Caco-2 (cell line): ENCODE measurements around the gene FADS6. TPM values are rescaled to one million over a fixed set of nuclear protein-coding genes. Genes with fewer than 3 reads are reported as not detected.

Experiments
- Bru-seq: library from RNA; stranded (reverse); fragments of 400-500 nt; gene quantifications from one replicate; lab custom pipeline; 2021; lab: Mats Ljungman, UMichigan
- BruChase-seq, 2 experiments: library from RNA; stranded (reverse); fragments of 400-500 nt; gene quantifications; one replicate each; lab custom pipeline; 2021; lab: Mats Ljungman, UMichigan
- BruUV-seq: library from RNA; stranded (reverse); fragments of 400-500 nt; replicated peaks from 2 replicates; lab custom pipeline; 2021; lab: Mats Ljungman, UMichigan
- CTCF ChIA-PET: fragments of 300-600 bp; sonication (Branson Sonifier 250); formaldehyde crosslinking; loops from one replicate; lab custom pipeline; 2022; ENCODE audit warnings: antibody characterized with exemption; lab: Charles Lee
- POLR2A ChIA-PET: fragments of 300-600 bp; sonication (Branson Sonifier 250); formaldehyde crosslinking; loops from one replicate; lab custom pipeline; 2022; ENCODE audit warnings: antibody characterized with exemption; lab: Charles Lee
- DNase-seq, 2 experiments: peaks; one replicate each; pipeline versions ENCODE4 v3.0.0 to v3.0.0-alpha.2; 2020 to 2022
- H3K27me3 ChIP-seq: replicated peaks from 2 replicates; pipeline ENCODE4 v1.6.0; 2011; ENCODE audit warnings: low read length; ENCODE audit not compliant: control insufficient read depth, insufficient read depth
- H3K36me3 ChIP-seq: 2 replicates; pipeline ENCODE4 v1.5.1; 2011; ENCODE audit warnings: low read length; ENCODE audit not compliant: control insufficient read depth, insufficient read depth
- H3K4me1 ChIP-seq: fragments of 250-450 bp; sonication (Bioruptor Pico); 2 replicates; pipeline ENCODE4 v1.5.1; 2020; ENCODE audit warnings: mild to moderate bottlenecking
- H3K4me3 ChIP-seq: 2 replicates; pipeline ENCODE4 v1.5.1; 2011; ENCODE audit warnings: low read depth, mild to moderate bottlenecking, control low read depth, low read length
- H3K9me3 ChIP-seq: fragments of 250-450 bp; sonication (Bioruptor Pico); 2 replicates; pipeline ENCODE4 v1.5.1; 2020; ENCODE audit warnings: mild to moderate bottlenecking, moderate library complexity
- H3K27ac Mint-ChIP-seq: one replicate; pipeline ENCODE4 v1.8.0; 2022; ENCODE audit warnings: mixed read lengths; ENCODE audit not compliant: unreplicated experiment
- H3K27me3 Mint-ChIP-seq: one replicate; pipeline ENCODE4 v1.8.0; 2022; ENCODE audit warnings: mixed read lengths; ENCODE audit not compliant: insufficient read depth, unreplicated experiment
- H3K36me3 Mint-ChIP-seq: one replicate; pipeline ENCODE4 v1.8.0; 2022; ENCODE audit warnings: mild to moderate bottlenecking, mixed read lengths; ENCODE audit not compliant: insufficient read depth, unreplicated experiment
- H3K4me1 Mint-ChIP-seq: one replicate; pipeline ENCODE4 v1.8.0; 2022; ENCODE audit warnings: low read depth, mixed read lengths; ENCODE audit not compliant: unreplicated experiment
- H3K4me3 Mint-ChIP-seq: one replicate; pipeline ENCODE4 v1.8.0; 2022; ENCODE audit warnings: mild to moderate bottlenecking, moderate library complexity, mixed read lengths; ENCODE audit not compliant: unreplicated experiment
- H3K9me3 Mint-ChIP-seq: one replicate; pipeline ENCODE4 v1.8.0; 2022; ENCODE audit warnings: mixed read lengths; ENCODE audit not compliant: unreplicated experiment
- intact Hi-C: fragments of 100-400 bp; cut with micrococcal nuclease; formaldehyde crosslinking; loops from one replicate; pipeline ENCODE4 v1.10.0; 2022; ENCODE audit not compliant: unreplicated experiment
- long read RNA-seq: library from polyadenylated mRNA; stranded (forward); transcript quantifications from one replicate; pipeline ENCODE4 v2.0.0, GENCODE V29; 2022
- total RNA-seq: library from RNA; stranded (reverse); gene quantifications from 2 replicates; pipeline ENCODE4 v1.2.3, GENCODE V29; 2022
- TF ChIP-seq, protein P1 (sequence below), 2 experiments: fragments of 200-600 bp in 1 of 2; IDR thresholded peaks; 1 replicate in 1 of 2; 2 replicates in 1 of 2; pipeline versions ENCODE4 v1.5.1 to v1.8.0; 2011 to 2022; ENCODE audit warnings: antibody characterized with exemption in 1 of 2, control low read depth in 1 of 2, inconsistent platforms in 1 of 2, low read depth in 1 of 2, low read length in 1 of 2, mild to moderate bottlenecking in 1 of 2, moderate library complexity in 1 of 2; ENCODE audit not compliant: insufficient read depth in 1 of 2, severe bottlenecking in 1 of 2, unreplicated experiment in 1 of 2

FADS6 gene, protein sequence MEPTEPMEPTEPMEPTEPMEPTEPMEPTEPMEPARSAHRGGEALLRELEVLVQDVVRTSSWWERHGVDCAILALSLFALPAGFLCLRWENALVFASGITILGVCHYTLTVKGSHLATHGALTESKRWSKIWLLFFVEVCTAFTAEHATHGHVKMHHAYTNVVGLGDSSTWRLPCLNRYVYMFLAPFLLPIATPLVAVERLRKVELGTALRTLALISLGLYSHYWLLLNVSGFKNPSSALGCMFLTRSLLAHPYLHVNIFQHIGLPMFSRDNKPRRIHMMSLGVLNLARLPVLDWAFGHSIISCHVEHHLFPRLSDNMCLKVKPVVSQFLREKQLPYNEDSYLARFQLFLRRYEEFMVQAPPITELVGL
- total RNA-seq: 2.6 and 3.1 TPM in 2 replicates
- Bru-seq, nascent RNA: percentile 36 among the genes with signal in this experiment
- percentile 38 among the genes with signal in this experiment for BruChase-seq, experiment 1, labeled RNA remaining after a 2-hour chase
- percentile 41 among the genes with signal in this experiment for BruChase-seq, experiment 2, labeled RNA remaining after a 6-hour chase
- long read RNA-seq: 0 reads

- POLR2A ChIA-PET: interaction anchor here (1.0 to 1.3 kb wide), 2 partner anchors 20 to 41 kb away, joined by 3 read pairs; partner anchors contain the start of gene FDXR
These were observed at the start of gene FADS6 for GRCh38 chr17:74892974-74893911. Gene FADS6 (minus strand): TSS chr17:74893633. CDS start chr17:74893595, 38 bp downstream.

GRCh38 chr17:74941128-74941725, 47.8 kb upstream of the FADS6 start:
- intact Hi-C loops: no loop called here
- no TSS peak for BruUV-seq
- Histone ChIP-seq H3K36me3 (no peaks in the 10 kb centered on the region), H3K9me3 (no peaks in the 10 kb centered on the region), H3K4me1 (no peaks in the 10 kb centered on the region), H3K4me3 (no peak overlapping the region), H3K27me3 (no peaks in the 10 kb centered on the region)
- peaks cover 26% of the 10 kb centered on the region for H3K27me3 Mint-ChIP-seq
- no peak overlapping the region for H3K27ac Mint-ChIP-seq
- no peak overlapping the region for H3K4me3 Mint-ChIP-seq
- no peak for DNase-seq
- ChIA-PET CTCF (no interaction called here), POLR2A (no interaction called here)
- no peaks in the 10 kb centered on the region for H3K36me3 Mint-ChIP-seq
- TF ChIP-seq, protein P1, sequence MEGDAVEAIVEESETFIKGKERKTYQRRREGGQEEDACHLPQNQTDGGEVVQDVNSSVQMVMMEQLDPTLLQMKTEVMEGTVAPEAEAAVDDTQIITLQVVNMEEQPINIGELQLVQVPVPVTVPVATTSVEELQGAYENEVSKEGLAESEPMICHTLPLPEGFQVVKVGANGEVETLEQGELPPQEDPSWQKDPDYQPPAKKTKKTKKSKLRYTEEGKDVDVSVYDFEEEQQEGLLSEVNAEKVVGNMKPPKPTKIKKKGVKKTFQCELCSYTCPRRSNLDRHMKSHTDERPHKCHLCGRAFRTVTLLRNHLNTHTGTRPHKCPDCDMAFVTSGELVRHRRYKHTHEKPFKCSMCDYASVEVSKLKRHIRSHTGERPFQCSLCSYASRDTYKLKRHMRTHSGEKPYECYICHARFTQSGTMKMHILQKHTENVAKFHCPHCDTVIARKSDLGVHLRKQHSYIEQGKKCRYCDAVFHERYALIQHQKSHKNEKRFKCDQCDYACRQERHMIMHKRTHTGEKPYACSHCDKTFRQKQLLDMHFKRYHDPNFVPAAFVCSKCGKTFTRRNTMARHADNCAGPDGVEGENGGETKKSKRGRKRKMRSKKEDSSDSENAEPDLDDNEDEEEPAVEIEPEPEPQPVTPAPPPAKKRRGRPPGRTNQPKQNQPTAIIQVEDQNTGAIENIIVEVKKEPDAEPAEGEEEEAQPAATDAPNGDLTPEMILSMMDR (IDR thresholded peaks at IDR 0.05; ENCODE audit: insufficient read depth in 1 of 2, low read depth in 1 of 2, low read length in 1 of 2, severe bottlenecking in 1 of 2, unreplicated experiment in 1 of 2): no peak
- peaks cover 12% of the 10 kb centered on the region for H3K4me1 Mint-ChIP-seq
- H3K9me3 Mint-ChIP-seq: no peaks in the 10 kb centered on the region

More at GRCh38 chr17:74892974-74893911, at the start of gene FADS6:
- Mint-ChIP-seq H3K36me3 (no peaks in the 10 kb centered on the region), H3K4me1 (peaks cover 9% of the 10 kb centered on the region), H3K9me3 (no peaks in the 10 kb centered on the region), H3K27me3 (peaks cover 6% of the 10 kb centered on the region), H3K27ac (no peak within 1 kb of the TSS), H3K4me3 (peak within 1 kb of the TSS; percentile 73)
- intact Hi-C loops: no loop called here
- Histone ChIP-seq H3K4me3 (peak within 1 kb of the TSS; percentile 58), H3K4me1 (peaks cover 5% of the 10 kb centered on the region; the same call in 1 of the 2 replicates), H3K36me3 (no peaks in the 10 kb centered on the region), H3K27me3 (no peaks in the 10 kb centered on the region), H3K9me3 (no peaks in the 10 kb centered on the region)
- TF ChIP-seq, protein P1 (IDR thresholded peaks at IDR 0.05; ENCODE audit: insufficient read depth in 1 of 2, low read depth in 1 of 2, low read length in 1 of 2, severe bottlenecking in 1 of 2, unreplicated experiment in 1 of 2): no peak
- CTCF ChIA-PET: interaction anchor here (1.4 kb wide), 1 partner anchor 65 kb away, joined by 10 read pairs; no protein-coding TSS in a partner anchor
- DNase-seq: peak in 1 of 2 experiments; percentile 57
- no TSS peak for BruUV-seq
